Effector memory CD8-positive, alpha-beta T cell (primary cell): ENCODE results near the gene CUBN.

ENCODE experiments used
- ATAC-seq: fragments of 150-1000 bp; cut with Tn5 transposase; replicated peaks from 2 replicates; pipeline ENCODE4 v1.10.0; 2021; ENCODE audit warnings: mild to moderate bottlenecking, moderate library complexity
- DNase-seq, 3 experiments: peaks; one replicate each; pipeline ENCODE4 v3.0.0; 2021
- H3K27ac Mint-ChIP-seq, 2 donors: one replicate each; pipeline ENCODE4 v1.8.0; 2022; ENCODE audit warnings: mild to moderate bottlenecking in 2 of 2, mixed read lengths in 2 of 2, moderate library complexity in 2 of 2
- H3K27me3 Mint-ChIP-seq, 2 donors: one replicate each; pipeline ENCODE4 v1.8.0; 2022; ENCODE audit warnings: mixed read lengths in 2 of 2
- H3K36me3 Mint-ChIP-seq: one replicate; pipeline ENCODE4 v1.8.0; 2022; ENCODE audit warnings: mild to moderate bottlenecking, moderate library complexity, mixed read lengths; ENCODE audit not compliant: insufficient read depth
- H3K4me1 Mint-ChIP-seq, 2 donors: one replicate each; pipeline ENCODE4 v1.8.0; 2022; ENCODE audit warnings: low read depth in 2 of 2, mixed read lengths in 2 of 2
- H3K4me3 Mint-ChIP-seq, 2 donors: one replicate each; pipeline ENCODE4 v1.8.0; 2022; ENCODE audit warnings: mild to moderate bottlenecking in 2 of 2, mixed read lengths in 2 of 2, moderate library complexity in 2 of 2
- H3K9me3 Mint-ChIP-seq, 2 donors: one replicate each; pipeline ENCODE4 v1.8.0; 2022; ENCODE audit warnings: mixed read lengths in 2 of 2

The CUBN gene

GRCh38 chr10:16975188-16975587, 154.4 kb downstream of the CUBN start:
- no peaks in the 10 kb centered on the region for H3K4me1 Mint-ChIP-seq
- ATAC-seq (no peak), DNase-seq (no peak)
- H3K9me3 Mint-ChIP-seq: no peaks in the 10 kb centered on the region
- H3K4me3 Mint-ChIP-seq: no peak overlapping the region
- no peak overlapping the region for H3K27ac Mint-ChIP-seq
- no peaks in the 10 kb centered on the region for H3K27me3 Mint-ChIP-seq
- H3K36me3 Mint-ChIP-seq: peaks cover 3% of the 10 kb centered on the region

GRCh38 chr10:16968416-16969041, 161.1 kb downstream of the CUBN start:
- no peaks in the 10 kb centered on the region for H3K9me3 Mint-ChIP-seq
- no peak overlapping the region for H3K4me3 Mint-ChIP-seq
- no peaks in the 10 kb centered on the region for H3K27me3 Mint-ChIP-seq
- peaks cover 0 to 8% of the 10 kb centered on the region in 2 donors for H3K4me1 Mint-ChIP-seq
- H3K36me3 Mint-ChIP-seq: no peaks in the 10 kb centered on the region
- ATAC-seq: no peak
- DNase-seq: no peak
- peak overlapping the region in 1 of 2 donors; percentile 5 for H3K27ac Mint-ChIP-seq

GRCh38 chr10:16967866-16968415, 161.7 kb downstream of the CUBN start:
- DNase-seq: no peak
- H3K27ac Mint-ChIP-seq: peak overlapping the region; percentile 5 to 10
- H3K9me3 Mint-ChIP-seq: no peaks in the 10 kb centered on the region
- H3K4me3 Mint-ChIP-seq: no peak overlapping the region
- H3K4me1 Mint-ChIP-seq: peaks cover 0 to 8% of the 10 kb centered on the region in 2 donors
- no peaks in the 10 kb centered on the region for H3K36me3 Mint-ChIP-seq
- no peak for ATAC-seq
- no peaks in the 10 kb centered on the region for H3K27me3 Mint-ChIP-seq

GRCh38 chr10:16966991-16967865, 162.4 kb downstream of the CUBN start:
- no peaks in the 10 kb centered on the region for H3K9me3 Mint-ChIP-seq
- no peaks in the 10 kb centered on the region for H3K36me3 Mint-ChIP-seq
- no peaks in the 10 kb centered on the region for H3K27me3 Mint-ChIP-seq

GRCh38 chr10:16965740-16966447, 163.7 kb downstream of the CUBN start:
- ATAC-seq (no peak), DNase-seq (no peak)
- H3K9me3 Mint-ChIP-seq: no peaks in the 10 kb centered on the region
- no peak overlapping the region for H3K4me3 Mint-ChIP-seq
- H3K27ac Mint-ChIP-seq: no peak overlapping the region
- H3K36me3 Mint-ChIP-seq: no peaks in the 10 kb centered on the region
- H3K27me3 Mint-ChIP-seq: no peaks in the 10 kb centered on the region
- peaks cover 0 to 8% of the 10 kb centered on the region in 2 donors for H3K4me1 Mint-ChIP-seq

More at GRCh38 chr10:16966991-16967865, 162.4 kb downstream of the CUBN start:
- no peak for DNase-seq
- no peak for ATAC-seq
- no peak overlapping the region for H3K4me3 Mint-ChIP-seq
- peak overlapping the region; percentile 5 to 10 for H3K27ac Mint-ChIP-seq
- H3K4me1 Mint-ChIP-seq: peaks cover 0 to 8% of the 10 kb centered on the region in 2 donors

- ATAC-seq (no peak), DNase-seq (no peak)
- Mint-ChIP-seq H3K4me3 (no peak overlapping the region), H3K36me3 (no peaks in the 10 kb centered on the region), H3K27ac (no peak overlapping the region), H3K4me1 (peaks cover 0 to 8% of the 10 kb centered on the region in 2 donors), H3K9me3 (no peaks in the 10 kb centered on the region), H3K27me3 (no peaks in the 10 kb centered on the region)
These were observed 164.3 kb downstream of the CUBN start for GRCh38 chr10:16965344-16965616.

- Mint-ChIP-seq H3K9me3 (no peaks in the 10 kb centered on the region), H3K4me1 (peaks cover 0 to 8% of the 10 kb centered on the region in 2 donors), H3K36me3 (peaks cover 3% of the 10 kb centered on the region), H3K27me3 (no peaks in the 10 kb centered on the region), H3K4me3 (no peak overlapping the region), H3K27ac (no peak overlapping the region)
- DNase-seq (no peak), ATAC-seq (no peak)
These were observed 164.9 kb downstream of the CUBN start for GRCh38 chr10:16964576-16965343.

GRCh38 chr10:16960551-16960950, 169.1 kb downstream of the CUBN start:
- Mint-ChIP-seq H3K9me3 (no peaks in the 10 kb centered on the region), H3K27me3 (no peaks in the 10 kb centered on the region), H3K4me1 (no peaks in the 10 kb centered on the region), H3K36me3 (peaks cover 3% of the 10 kb centered on the region), H3K4me3 (no peak overlapping the region), H3K27ac (no peak overlapping the region)
- no peak for ATAC-seq
- no peak for DNase-seq

GRCh38 chr10:16957038-16957437, 172.6 kb downstream of the CUBN start:
- peaks cover 3% of the 10 kb centered on the region for H3K36me3 Mint-ChIP-seq
- ATAC-seq (no peak), DNase-seq (no peak)
- no peak overlapping the region for H3K4me3 Mint-ChIP-seq
- H3K4me1 Mint-ChIP-seq: no peaks in the 10 kb centered on the region
- H3K27me3 Mint-ChIP-seq: no peaks in the 10 kb centered on the region
- H3K27ac Mint-ChIP-seq: no peak overlapping the region
- H3K9me3 Mint-ChIP-seq: no peaks in the 10 kb centered on the region

- no peaks in the 10 kb centered on the region for H3K4me1 Mint-ChIP-seq
- H3K36me3 Mint-ChIP-seq: no peaks in the 10 kb centered on the region
- DNase-seq (no peak), ATAC-seq (no peak)
- H3K27ac Mint-ChIP-seq: no peak overlapping the region
- no peaks in the 10 kb centered on the region for H3K27me3 Mint-ChIP-seq
- no peak overlapping the region for H3K4me3 Mint-ChIP-seq
- no peaks in the 10 kb centered on the region for H3K9me3 Mint-ChIP-seq
These were observed 175.2 kb downstream of the CUBN start for GRCh38 chr10:16954280-16955030.

GRCh38 chr10:16953270-16953669, 176.3 kb downstream of the CUBN start:
- ATAC-seq (no peak), DNase-seq (no peak)
- Mint-ChIP-seq H3K36me3 (peaks cover 2% of the 10 kb centered on the region), H3K27ac (peak overlapping the region in 1 of 2 donors; percentile 11), H3K27me3 (no peaks in the 10 kb centered on the region), H3K4me1 (peaks cover 0 to 4% of the 10 kb centered on the region in 2 donors), H3K9me3 (no peaks in the 10 kb centered on the region), H3K4me3 (no peak overlapping the region)

GRCh38 chr10:16952610-16953009, 177.0 kb downstream of the CUBN start:
- Mint-ChIP-seq H3K4me1 (peaks cover 0 to 7% of the 10 kb centered on the region in 2 donors), H3K27ac (peak overlapping the region in 1 of 2 donors; percentile 72), H3K4me3 (no peak overlapping the region), H3K27me3 (no peaks in the 10 kb centered on the region), H3K9me3 (no peaks in the 10 kb centered on the region), H3K36me3 (peaks cover 9% of the 10 kb centered on the region)
- no peak for ATAC-seq
- DNase-seq: no peak
